HK-2 (cell line): Measurements from ENCODE around the gene DNAH7.

Experiments used
- DNase-seq: peaks from one replicate; pipeline ENCODE4 v3.0.0-alpha.2; 2018; ENCODE audit not compliant: unreplicated experiment

The DNAH7 gene

DNA sequence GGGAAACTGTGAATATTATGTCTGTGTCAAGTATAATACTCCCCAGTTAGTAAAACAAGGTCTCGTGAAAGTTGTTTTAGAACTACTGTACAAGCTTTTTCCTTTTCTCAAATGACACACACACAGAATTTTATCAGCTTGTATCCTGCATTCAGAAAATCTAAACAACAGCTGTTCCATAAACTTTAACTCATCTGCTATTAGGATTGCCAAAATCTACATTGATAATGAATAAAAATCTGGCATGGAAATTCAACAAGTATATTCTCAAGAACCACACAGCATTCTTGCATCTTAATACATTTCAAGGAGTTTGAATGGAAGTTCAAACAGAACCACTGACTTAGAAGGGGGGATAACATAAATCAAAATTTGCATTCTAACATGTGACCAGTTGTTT lies 260.4 kb downstream of the DNAH7 start:
- no peak for DNase-seq

- no peak for DNase-seq
Observed at GRCh38 chr2:195805283-195805976, 263.2 kb downstream of the DNAH7 start.

- no peak for DNase-seq
Observed at GRCh38 chr2:195795879-195796278, 272.8 kb downstream of the DNAH7 start.

- DNase-seq: no peak
Observed at GRCh38 chr2:195793881-195794280, 274.8 kb downstream of the DNAH7 start.

- no peak for DNase-seq
Observed at GRCh38 chr2:195782156-195782555, 286.5 kb downstream of the DNAH7 start.

DNA sequence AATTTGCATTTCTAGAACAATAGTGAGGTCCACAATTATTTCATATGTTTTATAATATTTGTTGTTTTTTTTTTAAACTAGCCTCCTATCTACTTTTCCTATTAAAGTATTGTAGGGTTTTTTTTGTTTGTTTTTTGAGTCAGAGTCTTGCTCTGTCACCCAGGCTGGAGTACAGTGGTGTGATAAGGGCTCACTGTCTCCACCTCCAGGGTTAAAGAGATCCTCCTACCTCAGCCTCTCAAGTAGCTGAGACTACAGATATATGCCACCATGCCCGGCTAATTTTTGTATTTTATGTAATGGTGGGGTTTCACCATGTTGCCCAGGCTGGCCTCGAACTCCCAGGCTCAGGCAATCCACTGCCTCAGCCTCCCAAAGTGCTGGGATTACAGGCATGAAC lies 289.1 kb downstream of the DNAH7 start:
- no peak for DNase-seq

- no peak for DNase-seq
Observed at GRCh38 chr2:195769975-195770374, 298.7 kb downstream of the DNAH7 start.

DNA sequence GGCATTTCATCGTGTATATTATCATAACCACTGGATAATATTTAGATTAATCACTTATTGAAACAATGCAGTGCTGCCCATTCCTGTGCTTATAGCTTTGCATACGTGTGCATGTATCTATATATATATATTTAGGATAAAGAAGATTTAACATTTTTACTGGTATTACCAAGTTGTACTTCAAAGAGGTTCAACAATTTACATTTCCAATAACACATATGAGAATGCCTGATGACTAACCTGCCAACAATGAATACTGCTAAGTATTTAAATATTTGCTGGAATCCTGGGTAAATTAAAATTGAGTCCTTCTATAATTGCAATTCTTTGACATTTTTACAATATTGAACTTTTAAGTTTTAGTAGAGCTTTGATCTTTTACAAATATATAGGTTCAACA lies 300.2 kb downstream of the DNAH7 start:
- no peak for DNase-seq

GRCh38 chr2:195766691-195767090 lies 301.9 kb downstream of the DNAH7 start:
- no peak for DNase-seq

DNA sequence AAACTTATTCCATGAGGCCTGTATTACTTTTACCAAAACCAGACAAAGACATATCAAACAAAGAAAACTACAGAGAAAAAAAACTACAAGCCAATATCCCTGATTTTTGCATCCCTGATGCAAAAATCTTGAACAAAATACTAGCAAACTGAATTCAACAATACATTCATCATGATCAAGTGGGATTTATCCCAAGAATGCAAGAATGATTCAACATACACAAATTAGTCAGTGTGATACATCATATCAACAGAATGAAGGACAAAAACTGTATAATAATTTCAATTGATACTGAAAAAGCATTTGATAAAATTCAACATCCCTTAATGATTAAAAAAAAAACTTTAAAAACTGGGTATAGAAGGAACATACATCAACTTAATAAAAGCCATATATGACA lies 304.8 kb downstream of the DNAH7 start:
- no peak for DNase-seq

DNA sequence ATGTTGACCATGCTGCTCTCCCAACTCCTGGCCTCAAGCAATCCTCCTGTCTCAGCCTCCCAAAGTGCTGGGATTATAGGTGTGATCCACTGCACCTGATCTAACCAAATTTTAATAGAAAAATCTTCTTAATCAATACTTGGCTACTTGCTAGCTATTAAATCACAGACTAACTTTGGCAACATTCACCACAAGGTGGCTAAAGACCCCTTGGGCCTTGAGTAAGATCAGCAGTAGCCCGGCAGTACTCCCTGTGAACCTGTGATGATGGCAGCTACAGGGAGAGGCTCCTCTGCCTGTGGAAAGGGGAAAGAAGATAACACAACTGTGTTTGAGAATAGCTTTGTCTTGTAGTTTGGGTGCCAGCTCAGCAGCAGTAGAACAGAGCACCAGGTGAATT lies 308.8 kb downstream of the DNAH7 start:
- DNase-seq: no peak

GRCh38 chr2:195758846-195759245 lies 309.8 kb downstream of the DNAH7 start:
- DNase-seq: no peak

- no peak for DNase-seq
Observed at GRCh38 chr2:195756218-195756942, 312.3 kb downstream of the DNAH7 start.

DNA sequence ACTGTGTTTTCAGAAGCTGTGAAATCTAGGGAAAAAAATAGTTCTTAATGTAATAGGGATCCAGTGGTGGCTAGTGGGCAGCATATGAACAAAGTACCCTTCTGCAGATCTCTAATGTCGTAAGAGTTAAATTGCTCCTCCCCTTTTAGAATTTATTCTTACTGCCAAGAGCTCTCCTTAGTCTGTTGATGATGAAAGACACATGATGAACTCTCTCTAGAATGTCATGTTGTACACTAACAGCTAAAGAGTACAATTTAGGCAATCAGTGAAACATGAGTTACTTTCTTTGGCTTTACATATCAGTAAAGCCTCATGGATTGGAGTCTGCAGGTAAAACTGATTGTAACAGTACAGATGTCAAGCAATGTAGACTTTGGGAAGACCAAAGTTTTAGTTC lies 327.4 kb downstream of the DNAH7 start:
- no peak for DNase-seq

DNA sequence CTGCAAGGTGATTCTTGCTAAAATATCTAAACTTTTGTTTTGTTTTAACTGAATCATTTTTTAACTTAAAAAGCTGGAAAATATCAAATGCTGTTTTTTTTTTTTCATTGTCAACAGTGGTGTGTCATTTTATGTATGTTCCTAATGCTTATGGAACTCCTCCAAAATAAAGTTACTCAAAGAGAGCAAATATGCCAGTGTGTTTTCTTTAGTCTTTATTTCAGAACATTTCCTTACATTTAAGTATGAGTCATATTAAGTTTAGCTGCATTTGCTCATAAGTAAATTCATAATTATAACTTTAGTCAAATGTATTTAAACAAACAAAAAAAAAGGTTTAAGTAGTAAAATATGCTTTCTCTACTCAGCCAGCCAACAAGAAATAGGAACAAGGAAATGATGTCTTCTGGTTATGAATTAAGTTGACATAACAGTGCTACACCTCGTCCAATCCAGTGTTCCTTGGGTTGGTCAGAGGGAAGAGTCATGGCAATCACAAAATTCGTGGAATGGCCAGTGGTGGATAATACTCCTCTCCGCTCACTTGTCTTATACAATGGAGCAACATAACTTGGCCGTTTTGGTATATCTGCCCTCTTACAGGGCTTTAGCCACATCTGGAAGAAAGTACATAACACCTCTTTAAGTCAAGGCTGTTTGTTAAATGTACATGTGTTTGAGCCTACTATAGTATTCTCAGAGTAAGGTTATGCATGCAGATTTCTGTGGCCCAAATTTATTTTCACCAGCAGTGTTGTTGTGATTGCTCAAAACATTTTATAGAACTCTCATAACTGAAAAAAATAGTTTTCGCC lies 330.9 kb downstream of the DNAH7 start:
- no peak for DNase-seq

GRCh38 chr2:195735347-195735746 lies 333.3 kb downstream of the DNAH7 start:
- DNase-seq: no peak

DNA sequence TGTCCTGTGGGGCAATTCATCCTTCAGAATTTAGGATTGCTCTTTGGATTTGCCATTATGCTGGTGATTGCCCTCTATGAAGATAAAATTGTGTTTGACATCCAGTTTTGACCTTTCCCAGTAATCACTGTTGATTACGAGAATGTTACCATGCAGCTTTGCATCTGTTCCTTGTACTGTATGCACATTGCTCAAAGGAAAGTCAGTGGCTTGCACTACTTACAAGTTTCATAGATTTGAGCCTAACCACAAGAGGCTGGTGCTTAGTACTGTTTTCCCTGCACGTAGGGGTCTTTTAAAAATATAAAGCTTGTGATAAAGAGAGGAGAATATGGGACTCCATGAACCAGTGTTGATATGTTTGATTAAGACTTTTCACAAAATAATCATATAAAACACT lies 333.7 kb downstream of the DNAH7 start:
- DNase-seq: no peak

DNA sequence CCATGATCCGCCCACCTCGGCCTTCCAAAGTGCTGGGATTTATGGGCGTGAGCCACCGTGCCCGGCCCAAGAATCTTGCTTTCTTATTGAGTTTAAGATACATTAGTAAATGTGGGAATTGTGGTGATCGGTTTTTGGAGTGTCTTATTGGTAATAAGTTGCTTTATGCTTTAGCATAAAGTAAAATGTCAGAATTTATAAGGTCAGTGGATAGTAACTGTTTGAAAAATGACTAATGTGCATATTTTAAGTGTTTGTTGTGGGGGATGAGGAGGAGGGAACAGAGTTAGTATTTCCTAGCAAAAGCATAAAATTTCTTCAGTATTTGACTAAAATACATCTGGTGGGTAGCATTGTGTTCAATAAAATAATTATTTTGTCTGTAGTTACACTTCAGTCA lies 334.2 kb downstream of the DNAH7 start:
- no peak for DNase-seq

- DNase-seq: no peak
Observed at GRCh38 chr2:195733831-195734230, 334.8 kb downstream of the DNAH7 start.

DNA sequence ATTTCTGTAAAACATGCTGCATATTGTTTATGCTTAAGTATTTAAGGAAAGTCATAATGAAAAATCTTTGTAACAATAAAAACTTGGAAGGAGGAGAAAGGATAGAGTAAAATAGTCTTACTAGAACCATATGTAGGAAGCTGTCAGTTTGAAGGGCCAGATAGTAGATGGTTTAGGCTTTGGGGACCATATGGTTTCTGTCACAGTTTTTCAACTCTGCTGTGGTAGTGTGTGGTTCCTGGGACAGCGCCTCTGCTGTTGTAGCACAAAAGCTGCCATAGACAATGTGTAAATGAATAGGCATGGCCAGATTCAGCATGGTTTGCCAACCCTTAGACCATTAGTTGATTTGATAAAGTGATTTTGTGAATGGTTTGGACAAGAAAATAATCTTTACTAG lies 336.1 kb downstream of the DNAH7 start:
- DNase-seq: no peak

DNA sequence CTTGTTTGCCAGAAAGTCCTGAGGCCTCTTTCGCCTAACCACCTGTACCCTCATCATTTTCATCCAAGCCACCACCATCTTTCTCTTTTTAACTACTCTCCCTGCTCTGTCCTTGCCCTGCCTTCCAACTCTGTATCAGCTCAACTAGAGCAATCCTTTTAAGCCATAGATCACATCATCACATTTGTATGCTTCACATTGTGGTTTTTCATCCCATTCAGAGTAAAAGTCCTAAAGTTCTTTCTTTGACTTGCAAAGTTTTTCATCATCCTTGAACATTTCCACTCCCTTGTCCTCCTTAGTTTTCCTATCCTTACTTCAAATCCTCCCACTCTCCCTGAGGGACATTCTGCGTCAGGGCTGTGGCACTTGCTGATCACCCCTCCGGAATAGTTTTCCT lies 337.7 kb downstream of the DNAH7 start:
- DNase-seq: no peak

- DNase-seq: no peak
Observed at GRCh38 chr2:195727106-195727505, 341.5 kb downstream of the DNAH7 start.

- no peak for DNase-seq
Observed at GRCh38 chr2:195722075-195722474, 346.6 kb downstream of the DNAH7 start.
